Activated naive CD8-positive, alpha-beta T cell treated with anti-CD3 and anti-CD28 coated beads, Interleukin-2, amount 50 U/mL, for 24 hours (primary cell): ENCODE data around the gene GRAMD2A.

Experiments used
- ATAC-seq: fragments of 150-1000 bp; cut with Tn5 transposase; one replicate; pipeline ENCODE4 v1.10.0; 2021
- DNase-seq: peaks from one replicate; pipeline ENCODE4 v3.0.0; 2021
- H3K27ac Mint-ChIP-seq: one replicate; pipeline ENCODE4 v1.8.0; 2021; ENCODE audit warnings: mild to moderate bottlenecking, mixed read lengths
- H3K27me3 Mint-ChIP-seq: one replicate; pipeline ENCODE4 v1.8.0; 2021; ENCODE audit warnings: mixed read lengths
- H3K36me3 Mint-ChIP-seq: one replicate; pipeline ENCODE4 v1.8.0; 2021; ENCODE audit warnings: low read depth, mixed read lengths
- H3K4me1 Mint-ChIP-seq: one replicate; pipeline ENCODE4 v1.8.0; 2021; ENCODE audit warnings: mixed read lengths
- H3K4me3 Mint-ChIP-seq: one replicate; pipeline ENCODE4 v1.8.0; 2021; ENCODE audit warnings: mild to moderate bottlenecking, moderate library complexity, mixed read lengths
- H3K9me3 Mint-ChIP-seq: one replicate; pipeline ENCODE4 v1.8.0; 2021; ENCODE audit warnings: mixed read lengths

GRAMD2A gene

GRCh38 chr15:72155635-72156616 lies 41.7 kb downstream of the GRAMD2A start:
- H3K4me3 Mint-ChIP-seq: peak overlapping the region; percentile 70
- H3K36me3 Mint-ChIP-seq: no peaks in the 10 kb centered on the region
- ATAC-seq (peak; percentile 93), DNase-seq (peak; percentile 85)
- H3K27ac Mint-ChIP-seq: no peak overlapping the region
- no peaks in the 10 kb centered on the region for H3K9me3 Mint-ChIP-seq
- H3K27me3 Mint-ChIP-seq: peaks cover 3% of the 10 kb centered on the region
- peaks cover 2% of the 10 kb centered on the region for H3K4me1 Mint-ChIP-seq

- DNase-seq: no peak
- H3K27ac Mint-ChIP-seq: no peak overlapping the region
Measured at GRCh38 chr15:72155003-72155621, 42.5 kb downstream of the GRAMD2A start.

DNA sequence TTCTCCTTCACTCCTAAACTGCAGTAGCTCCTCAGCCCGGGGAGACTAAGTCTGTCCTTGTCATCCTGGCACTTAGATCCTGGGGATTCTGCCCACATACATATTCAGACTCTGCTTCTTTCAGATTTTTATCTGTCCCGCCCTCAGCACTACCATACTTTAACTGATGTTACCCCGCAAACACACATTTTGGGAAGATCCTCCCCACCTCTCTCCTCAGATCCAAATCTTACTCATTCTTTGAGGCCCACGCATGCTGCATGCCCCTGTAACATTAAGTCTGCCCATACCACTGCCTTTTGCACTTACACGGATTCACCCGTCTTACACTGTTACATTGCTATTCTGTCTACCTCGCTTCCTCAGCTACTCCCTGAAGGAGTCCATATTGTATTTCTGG lies 43.3 kb downstream of the GRAMD2A start:
- ATAC-seq (no peak), DNase-seq (no peak)
- Mint-ChIP-seq H3K27me3 (peaks cover 3% of the 10 kb centered on the region), H3K4me1 (peaks cover 2% of the 10 kb centered on the region), H3K27ac (no peak overlapping the region), H3K9me3 (no peaks in the 10 kb centered on the region), H3K36me3 (no peaks in the 10 kb centered on the region), H3K4me3 (no peak overlapping the region)

More at GRCh38 chr15:72155003-72155621, 42.5 kb downstream of the GRAMD2A start:
- Mint-ChIP-seq H3K27me3 (peaks cover 3% of the 10 kb centered on the region), H3K9me3 (no peaks in the 10 kb centered on the region), H3K4me1 (peaks cover 2% of the 10 kb centered on the region), H3K36me3 (no peaks in the 10 kb centered on the region), H3K4me3 (peak overlapping the region; percentile 70)
- ATAC-seq: no peak

DNA sequence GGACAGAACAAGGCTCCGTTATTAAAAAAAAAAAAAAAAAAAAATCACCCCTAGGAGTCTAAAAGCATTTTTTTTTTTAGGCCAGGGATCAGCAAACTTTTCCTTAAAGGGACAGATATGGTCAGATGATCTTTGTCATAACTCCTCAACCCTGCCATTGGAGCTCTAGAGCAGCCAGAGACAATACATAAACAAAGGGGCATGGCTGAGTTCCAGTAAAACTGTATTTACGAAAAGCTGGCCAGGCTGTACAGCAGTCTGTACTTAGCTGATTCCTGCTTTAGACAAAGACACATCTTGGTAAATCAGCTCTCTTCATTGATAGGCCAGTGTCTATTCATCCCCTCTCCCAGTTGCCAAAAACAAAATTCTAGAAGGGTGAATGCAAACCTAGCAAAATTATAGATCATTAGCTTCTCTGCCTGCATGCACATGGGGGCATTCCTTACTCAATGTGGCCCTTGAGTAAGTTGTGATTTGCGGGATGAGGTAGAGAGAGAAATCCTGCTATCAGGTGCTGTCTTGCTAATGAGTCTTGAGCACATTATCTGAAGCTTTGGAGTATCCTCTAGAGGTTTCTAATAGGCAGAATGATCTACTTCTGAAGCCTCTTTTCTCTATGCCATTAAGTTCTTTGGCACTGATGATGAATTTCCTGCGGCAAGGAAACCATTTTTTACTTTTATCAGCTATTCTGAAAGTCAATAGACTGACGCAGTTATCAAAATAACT lies 44.2 kb downstream of the GRAMD2A start:
- no peaks in the 10 kb centered on the region for H3K36me3 Mint-ChIP-seq
- no peak for ATAC-seq
- peaks cover 2% of the 10 kb centered on the region for H3K4me1 Mint-ChIP-seq
- H3K4me3 Mint-ChIP-seq: no peak overlapping the region
- H3K9me3 Mint-ChIP-seq: no peaks in the 10 kb centered on the region
- DNase-seq: no peak
- H3K27me3 Mint-ChIP-seq: peaks cover 3% of the 10 kb centered on the region
- H3K27ac Mint-ChIP-seq: no peak overlapping the region

DNA sequence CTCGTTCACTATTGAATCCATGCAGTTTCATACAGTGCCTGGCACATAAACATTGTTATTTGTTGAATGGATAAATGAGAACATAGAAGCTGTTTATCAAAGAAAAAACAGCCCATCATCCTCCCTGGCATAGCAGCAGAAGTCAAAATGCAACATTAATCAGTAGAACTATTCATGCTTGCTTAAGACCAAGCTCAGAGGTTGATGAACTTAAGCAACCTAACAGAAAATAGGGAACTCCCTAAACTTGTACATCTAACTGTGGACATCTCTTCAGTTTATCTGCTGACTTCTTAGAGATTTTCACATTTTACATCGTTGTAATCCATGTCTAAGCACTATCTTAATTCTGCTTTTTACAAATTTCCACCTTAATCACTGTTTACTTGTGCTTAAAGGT lies 50.2 kb downstream of the GRAMD2A start:
- no peak for DNase-seq
- no peak for ATAC-seq
- H3K27ac Mint-ChIP-seq: no peak overlapping the region
- H3K27me3 Mint-ChIP-seq: no peaks in the 10 kb centered on the region
- H3K4me3 Mint-ChIP-seq: no peak overlapping the region
- no peaks in the 10 kb centered on the region for H3K9me3 Mint-ChIP-seq
- no peaks in the 10 kb centered on the region for H3K4me1 Mint-ChIP-seq
- H3K36me3 Mint-ChIP-seq: no peaks in the 10 kb centered on the region

DNA sequence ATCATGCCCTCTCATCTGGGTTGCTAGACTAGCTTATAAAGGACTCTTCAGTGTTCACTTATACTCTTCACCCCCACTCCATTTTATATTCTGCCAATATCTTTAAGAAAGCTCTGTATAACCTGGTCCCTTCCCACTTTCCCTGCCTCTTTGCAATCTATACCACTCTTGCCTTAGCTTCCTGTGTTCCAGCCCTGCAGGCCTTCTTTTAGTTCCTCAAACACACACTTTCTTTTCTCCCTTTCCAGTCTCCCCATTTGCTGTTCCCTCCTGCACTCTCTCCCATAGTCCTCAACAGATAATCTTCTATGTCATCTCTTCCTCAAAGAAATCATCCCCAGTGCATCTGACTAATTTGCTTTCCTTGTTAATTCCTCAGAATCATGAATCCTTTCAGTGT lies 50.7 kb downstream of the GRAMD2A start:
- H3K36me3 Mint-ChIP-seq: no peaks in the 10 kb centered on the region
- H3K4me3 Mint-ChIP-seq: no peak overlapping the region
- no peaks in the 10 kb centered on the region for H3K27me3 Mint-ChIP-seq
- no peak for ATAC-seq
- no peaks in the 10 kb centered on the region for H3K9me3 Mint-ChIP-seq
- no peaks in the 10 kb centered on the region for H3K4me1 Mint-ChIP-seq
- no peak for DNase-seq
- no peak overlapping the region for H3K27ac Mint-ChIP-seq

DNA sequence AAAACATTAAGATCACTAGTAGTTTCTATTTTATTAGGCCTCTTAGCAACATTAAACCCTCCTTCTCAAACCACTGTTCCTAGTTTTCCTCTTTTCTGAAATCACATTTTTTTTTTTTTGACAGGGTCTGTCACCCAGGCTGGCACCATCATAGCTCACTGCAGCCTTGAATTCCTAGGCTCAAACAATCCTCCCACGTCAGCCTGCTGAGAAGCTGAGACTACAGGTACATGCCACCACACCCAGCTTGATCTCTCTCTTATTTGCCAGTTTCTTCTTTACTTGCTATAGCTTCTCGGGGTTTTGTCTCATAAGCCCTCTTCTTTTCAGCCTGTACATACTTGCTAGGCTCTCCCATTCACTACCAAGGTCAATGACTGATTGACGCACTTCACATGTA lies 51.4 kb downstream of the GRAMD2A start:
- H3K4me3 Mint-ChIP-seq: no peak overlapping the region
- peaks cover 6% of the 10 kb centered on the region for H3K4me1 Mint-ChIP-seq
- no peak for DNase-seq
- ATAC-seq: no peak
- no peaks in the 10 kb centered on the region for H3K27me3 Mint-ChIP-seq
- no peak overlapping the region for H3K27ac Mint-ChIP-seq
- no peaks in the 10 kb centered on the region for H3K36me3 Mint-ChIP-seq
- no peaks in the 10 kb centered on the region for H3K9me3 Mint-ChIP-seq

- H3K4me1 Mint-ChIP-seq: peaks cover 8% of the 10 kb centered on the region
- no peak for DNase-seq
- no peaks in the 10 kb centered on the region for H3K9me3 Mint-ChIP-seq
- H3K36me3 Mint-ChIP-seq: no peaks in the 10 kb centered on the region
- no peak overlapping the region for H3K4me3 Mint-ChIP-seq
- peak; percentile 61 for ATAC-seq
- H3K27ac Mint-ChIP-seq: peak overlapping the region; percentile 71
- H3K27me3 Mint-ChIP-seq: no peaks in the 10 kb centered on the region
Measured at GRCh38 chr15:72141171-72142084, 56.2 kb downstream of the GRAMD2A start.

- Mint-ChIP-seq H3K9me3 (no peaks in the 10 kb centered on the region), H3K27me3 (no peaks in the 10 kb centered on the region), H3K36me3 (no peaks in the 10 kb centered on the region), H3K4me1 (peaks cover 8% of the 10 kb centered on the region), H3K4me3 (no peak overlapping the region), H3K27ac (no peak overlapping the region)
- DNase-seq: no peak
- ATAC-seq: no peak
Measured at GRCh38 chr15:72140088-72140487, 57.5 kb downstream of the GRAMD2A start.

GRCh38 chr15:72139667-72140066 lies 57.9 kb downstream of the GRAMD2A start:
- DNase-seq: no peak
- H3K27me3 Mint-ChIP-seq: no peaks in the 10 kb centered on the region
- H3K4me1 Mint-ChIP-seq: peaks cover 8% of the 10 kb centered on the region

GRCh38 chr15:72136170-72137051 lies 61.2 kb downstream of the GRAMD2A start:
- H3K4me1 Mint-ChIP-seq: peaks cover 4% of the 10 kb centered on the region
- H3K4me3 Mint-ChIP-seq: no peak overlapping the region
- no peaks in the 10 kb centered on the region for H3K27me3 Mint-ChIP-seq
- H3K27ac Mint-ChIP-seq: no peak overlapping the region
- no peaks in the 10 kb centered on the region for H3K36me3 Mint-ChIP-seq
- DNase-seq (no peak), ATAC-seq (no peak)
- no peaks in the 10 kb centered on the region for H3K9me3 Mint-ChIP-seq

More at GRCh38 chr15:72139667-72140066, 57.9 kb downstream of the GRAMD2A start:
- H3K27ac Mint-ChIP-seq: no peak overlapping the region
- ATAC-seq: no peak
- H3K9me3 Mint-ChIP-seq: no peaks in the 10 kb centered on the region
- no peak overlapping the region for H3K4me3 Mint-ChIP-seq
- no peaks in the 10 kb centered on the region for H3K36me3 Mint-ChIP-seq

DNA sequence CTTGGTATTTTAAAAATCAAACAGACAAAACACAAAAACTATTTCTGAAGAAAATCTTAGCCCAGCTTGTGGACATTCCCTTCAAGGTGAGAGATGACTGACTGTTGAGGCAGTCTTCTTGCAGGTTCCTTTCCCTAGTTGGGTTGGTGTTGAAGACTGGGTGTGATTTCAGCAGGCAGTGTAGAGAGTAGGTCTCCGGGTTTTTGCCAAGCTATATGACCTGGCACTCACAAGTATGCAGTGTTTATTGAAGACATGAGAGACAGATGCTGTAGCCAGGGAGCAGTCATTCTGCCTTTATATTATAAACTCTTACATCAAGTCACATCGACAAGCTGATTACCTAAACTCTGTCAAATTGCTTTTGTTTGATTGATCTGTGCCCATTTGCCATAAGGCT lies 61.9 kb downstream of the GRAMD2A start:
- no peak overlapping the region for H3K4me3 Mint-ChIP-seq

DNA sequence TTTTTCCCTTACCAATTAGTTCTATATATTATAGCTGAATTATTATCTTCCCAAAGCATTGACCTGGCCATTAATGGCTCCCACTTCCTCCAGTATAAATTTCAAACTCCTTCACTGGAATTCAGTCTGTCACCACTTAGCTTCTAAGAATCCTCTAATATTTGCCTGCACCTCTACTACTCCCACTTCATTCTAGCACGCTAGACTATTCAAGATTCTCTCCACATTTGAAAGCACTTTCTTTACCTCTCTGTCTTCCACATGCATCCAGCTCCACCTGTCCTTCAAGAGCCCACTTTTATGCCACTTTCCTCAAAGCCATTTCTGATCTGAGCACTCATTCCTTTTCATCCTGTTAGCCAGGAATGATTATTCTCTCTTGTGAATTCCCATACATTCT lies 64.4 kb downstream of the GRAMD2A start:
- Mint-ChIP-seq H3K4me1 (no peaks in the 10 kb centered on the region), H3K27ac (no peak overlapping the region), H3K4me3 (no peak overlapping the region), H3K36me3 (no peaks in the 10 kb centered on the region), H3K27me3 (no peaks in the 10 kb centered on the region), H3K9me3 (no peaks in the 10 kb centered on the region)
- ATAC-seq: no peak
- DNase-seq: no peak

More for the DNA sequence above, 61.9 kb downstream of the GRAMD2A start:
- no peak overlapping the region for H3K27ac Mint-ChIP-seq
- no peaks in the 10 kb centered on the region for H3K27me3 Mint-ChIP-seq
- no peaks in the 10 kb centered on the region for H3K4me1 Mint-ChIP-seq
- no peaks in the 10 kb centered on the region for H3K36me3 Mint-ChIP-seq
- H3K9me3 Mint-ChIP-seq: no peaks in the 10 kb centered on the region
- DNase-seq (no peak), ATAC-seq (no peak)
